ENCODE results near the gene RBM47.

The RBM47 gene

DNA sequence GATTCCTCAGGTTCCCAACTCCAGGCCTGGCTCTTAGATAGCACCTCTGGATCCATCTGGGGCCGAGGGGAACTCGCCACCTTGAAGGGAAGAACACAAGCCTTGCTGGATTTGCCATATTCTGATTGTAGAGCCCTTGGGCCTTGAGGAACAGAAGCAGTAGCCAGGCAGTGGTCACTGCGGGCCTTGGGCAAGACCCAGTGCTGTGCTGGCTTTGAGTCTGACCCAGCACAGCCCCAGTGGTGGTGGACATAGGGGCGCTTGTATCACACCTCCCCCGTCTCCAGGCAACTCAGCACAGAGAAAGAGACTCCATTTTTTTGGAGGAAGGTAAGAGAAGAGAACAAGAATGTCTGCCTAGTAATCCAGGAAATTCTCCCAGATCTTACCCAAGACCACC lies 249.0 kb downstream of the RBM47 start:
- in situ Hi-C loops (cut with MboI; ENCODE audit: low sequenced_read_pairs), result no loop called here

DNA sequence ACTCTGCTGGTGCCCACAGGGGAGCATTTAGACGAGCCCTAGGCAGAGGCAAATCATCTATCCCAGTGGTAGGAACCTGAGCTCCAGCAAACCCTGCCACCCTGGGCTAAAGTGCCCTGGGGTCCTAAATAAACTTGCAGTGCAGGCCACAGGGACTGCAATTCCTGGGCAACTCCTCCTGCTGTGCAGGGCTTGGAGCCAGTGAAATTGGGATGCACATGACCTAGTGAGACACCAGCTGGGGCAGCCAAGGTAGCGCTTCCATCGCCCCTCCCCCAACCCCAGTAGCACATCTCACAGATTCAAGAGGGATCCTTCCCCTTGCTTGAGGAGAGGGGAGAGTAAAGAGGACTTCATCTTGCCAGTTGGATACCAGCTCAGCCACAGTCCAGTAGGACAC lies 250.4 kb downstream of the RBM47 start:
- in situ Hi-C loops (cut with MboI; ENCODE audit: low sequenced_read_pairs), result no loop called here

DNA sequence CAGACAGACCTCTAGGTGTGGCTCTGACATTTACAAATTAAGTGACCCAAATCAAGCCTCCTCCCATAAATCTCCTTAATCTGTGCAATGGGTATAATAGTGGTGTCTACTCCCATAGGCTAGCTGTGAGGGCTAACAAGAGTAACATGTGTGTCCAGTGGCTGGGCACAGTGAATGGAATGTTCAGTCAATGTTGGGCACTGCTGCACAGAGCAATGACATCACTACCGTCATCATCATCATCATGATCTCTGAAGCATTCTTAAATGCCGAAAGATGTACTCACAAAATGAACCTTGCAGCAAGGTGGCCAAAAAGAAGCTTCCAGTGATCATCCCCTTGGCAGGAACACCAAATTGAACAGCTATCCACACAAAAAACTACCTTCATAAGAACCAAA lies 251.0 kb downstream of the RBM47 start:
- in situ Hi-C loops (cut with MboI; ENCODE audit: low sequenced_read_pairs), result no loop called here

DNA sequence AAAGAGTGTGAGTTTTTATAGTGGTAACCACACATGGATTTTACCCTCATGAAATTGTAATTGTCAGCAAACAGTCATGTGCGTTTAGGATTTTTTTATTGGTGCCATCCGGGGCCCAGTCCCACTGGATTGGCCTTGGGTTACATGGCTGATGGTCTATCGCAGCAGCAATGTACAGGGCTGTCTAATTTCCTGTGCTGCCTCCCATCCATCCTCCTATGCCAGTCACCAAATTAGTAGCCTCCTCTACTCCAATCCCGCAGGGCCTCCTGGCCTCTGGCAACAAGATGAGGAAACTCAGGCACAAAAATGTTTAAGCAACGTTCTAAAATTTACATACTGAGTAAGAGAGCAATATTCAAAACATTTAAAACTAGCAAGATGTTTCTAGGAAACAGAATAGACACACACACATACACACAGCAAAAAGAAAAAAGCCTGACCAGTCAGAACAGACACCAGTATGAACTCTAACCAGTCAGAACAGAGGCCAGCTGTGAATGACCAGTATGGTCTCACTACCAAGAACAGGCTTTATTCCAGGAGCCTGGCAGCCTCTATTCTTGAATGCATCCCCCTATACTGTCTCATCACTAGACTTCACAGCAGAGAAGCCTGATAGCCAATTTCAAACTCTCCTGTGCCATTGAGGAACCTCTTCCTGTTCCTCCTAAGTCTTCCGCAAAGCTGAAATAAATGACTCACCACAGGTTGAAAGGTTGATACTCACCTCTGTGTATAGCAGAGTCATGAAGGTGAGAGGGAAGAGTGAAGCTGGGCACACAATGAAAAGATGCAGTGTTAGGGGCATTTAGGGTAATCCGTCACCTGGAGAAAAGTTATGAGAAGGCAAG lies 251.9 kb downstream of the RBM47 start:
- in situ Hi-C loops (cut with MboI; ENCODE audit: low sequenced_read_pairs), result no loop called here

DNA sequence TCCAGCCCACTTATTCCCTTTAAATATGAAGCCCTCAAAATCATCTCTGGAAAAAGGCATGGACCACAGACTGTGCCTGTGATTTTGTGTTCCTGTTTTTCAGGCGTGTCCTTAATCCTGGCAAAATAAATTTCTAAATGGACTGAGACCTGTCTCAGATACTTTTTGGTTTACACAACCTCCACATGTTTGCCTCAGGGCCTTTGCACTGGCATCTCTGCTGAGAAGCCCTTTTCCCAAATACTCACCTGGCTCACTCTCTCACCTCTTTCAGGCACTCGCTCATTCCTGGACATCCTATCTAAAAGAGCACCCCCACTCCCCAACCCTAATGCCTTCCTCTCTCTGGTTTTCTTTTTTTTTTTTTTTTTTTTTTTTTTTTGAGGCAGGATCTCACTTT lies 254.0 kb downstream of the RBM47 start:
- in situ Hi-C loops (cut with MboI; ENCODE audit: low sequenced_read_pairs), result no loop called here

DNA sequence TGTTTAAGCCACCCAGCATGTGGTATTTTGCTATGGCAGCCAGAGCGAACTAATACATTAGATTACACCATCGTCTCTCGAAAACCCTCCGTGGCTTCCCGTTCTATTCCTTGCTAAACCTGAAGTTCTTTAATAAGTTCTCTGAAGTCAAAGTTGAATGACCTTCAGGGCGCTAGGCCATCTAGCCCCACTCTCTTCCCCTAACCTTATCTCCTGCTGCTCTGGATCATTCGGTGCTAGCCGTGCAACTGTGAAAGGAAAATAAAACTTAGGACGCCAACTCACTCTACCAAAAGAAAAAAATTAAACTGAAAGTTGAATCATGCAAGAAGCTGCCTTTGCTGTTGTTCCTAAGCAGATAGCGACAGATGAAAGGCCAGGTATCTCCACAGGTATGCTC lies 254.6 kb downstream of the RBM47 start:
- in situ Hi-C loops (cut with MboI; ENCODE audit: low sequenced_read_pairs), result no loop called here

DNA sequence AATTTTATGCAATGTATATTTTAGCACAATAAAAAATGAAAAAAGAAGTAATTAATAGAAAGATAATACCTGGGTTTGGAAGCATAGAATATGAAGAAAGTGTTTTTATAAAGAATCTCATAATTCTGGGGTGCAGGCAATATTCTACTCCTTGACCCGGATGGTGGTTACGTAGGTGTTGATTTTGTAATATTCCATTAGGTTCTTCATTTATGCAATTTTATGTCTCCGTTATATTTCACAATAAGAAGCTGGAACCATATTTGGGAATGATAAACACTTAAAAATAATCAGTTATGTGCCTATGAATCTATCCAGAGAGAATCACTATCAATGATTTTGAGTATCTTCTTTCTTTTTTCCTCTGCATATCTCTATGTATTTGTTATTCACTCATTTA lies 256.0 kb downstream of the RBM47 start:
- in situ Hi-C loops (cut with MboI; ENCODE audit: low sequenced_read_pairs), result no loop called here

Data from HL-60/S4 treated with retinoic acid at 250 ng/mL for 4 days and 3 days (cell line).